HG03558 (cell line): ENCODE measurements around the gene HERC6.
"Not testable (repeated sequence)": the region's sequence is repeated elsewhere in the genome, so short reads cannot be mapped to it uniquely, and the experiment has no call there.

ENCODE experiments used
- ATAC-seq: cut with Tn5 transposase; IDR thresholded peaks from one replicate; pipeline ENCODE4 v1.9.1; 2021; ENCODE audit warnings: moderate number of reproducible peaks; ENCODE audit not compliant: unreplicated experiment; ENCODE audit errors: extremely low read depth

The HERC6 gene

GRCh38 chr4:88378691-88379559 lies at the start of gene HERC6:
Gene HERC6, plus strand, starts transcription at chr4:88378852. Its CDS starts 70 bp downstream, at chr4:88378922.
- peak; percentile 45 for ATAC-seq

GRCh38 chr4:88333741-88334405 lies 44.8 kb upstream of the HERC6 start:
- ATAC-seq = no peak

GRCh38 chr4:88335092-88335665 lies 43.5 kb upstream of the HERC6 start:
- no peak for ATAC-seq

- no peak for ATAC-seq
Measured at GRCh38 chr4:88341227-88342192, 37.1 kb upstream of the HERC6 start.

GRCh38 chr4:88346902-88347301 lies 31.8 kb upstream of the HERC6 start:
- not testable (repeated sequence) for ATAC-seq

- not testable (repeated sequence) for ATAC-seq
Measured at GRCh38 chr4:88348761-88349160, 29.9 kb upstream of the HERC6 start.

- ATAC-seq = no peak
Measured at GRCh38 chr4:88350786-88351185, 27.9 kb upstream of the HERC6 start.

GRCh38 chr4:88352062-88352740 lies 26.5 kb upstream of the HERC6 start:
- ATAC-seq = no peak

GRCh38 chr4:88353324-88353723 lies 25.3 kb upstream of the HERC6 start:
- no peak for ATAC-seq

GRCh38 chr4:88356771-88357170 lies 21.9 kb upstream of the HERC6 start:
- no peak for ATAC-seq

GRCh38 chr4:88357262-88357661 lies 21.4 kb upstream of the HERC6 start:
- no peak for ATAC-seq

- ATAC-seq = no peak
Measured at GRCh38 chr4:88359558-88359957, 19.1 kb upstream of the HERC6 start.

- no peak for ATAC-seq
Measured at GRCh38 chr4:88360256-88360655, 18.4 kb upstream of the HERC6 start.

- no peak for ATAC-seq
Measured at GRCh38 chr4:88360791-88361190, 17.9 kb upstream of the HERC6 start.

GRCh38 chr4:88361217-88361773 lies 17.4 kb upstream of the HERC6 start:
- not testable (repeated sequence) for ATAC-seq

GRCh38 chr4:88366460-88366859 lies 12.2 kb upstream of the HERC6 start:
- ATAC-seq = no peak

GRCh38 chr4:88367826-88368225 lies 10.8 kb upstream of the HERC6 start:
- ATAC-seq = no peak

- ATAC-seq = not testable (repeated sequence)
Measured at GRCh38 chr4:88369180-88369812, 9.4 kb upstream of the HERC6 start.

- no peak for ATAC-seq
Measured at GRCh38 chr4:88381123-88381522, 2.5 kb downstream of the HERC6 start.
